IMR-90 (cell line): ENCODE data around the gene UBN2. TPM values are rescaled to one million over a fixed set of nuclear protein-coding genes. Genes with fewer than 3 reads are reported as not detected.

Source experiments
- ATAC-seq: fragments of 200-7000 bp; cut with Tn5 transposase; 2 replicates; pipeline ENCODE4 v1.9.1; 2020; ENCODE audit warnings: low read depth, mild to moderate bottlenecking, moderate library complexity
- BruUV-seq: library from RNA; stranded (reverse); fragments of 400-500 nt; replicated peaks from 2 replicates; lab custom pipeline; 2021; lab: Mats Ljungman, UMichigan
- CTCF ChIA-PET: fragments of 300-600 bp; formaldehyde crosslinking; extraction: SDS; loops from one replicate; lab custom pipeline; 2021; ENCODE audit warnings: antibody characterized with exemption; lab: Yijun Ruan, JAX
- POLR2A ChIA-PET: fragments of 300-600 bp; sonication (Branson Sonifier 250); formaldehyde crosslinking; loops from one replicate; lab custom pipeline; 2022; ENCODE audit warnings: antibody characterized with exemption; ENCODE audit not compliant: unreplicated experiment; lab: Charles Lee
- DNase-seq: peaks from one replicate; pipeline ENCODE4 v3.0.0; 2013
- H2AFZ ChIP-seq: replicated peaks from 2 replicates; pipeline ENCODE3; 2013; ENCODE audit warnings: low read length, mild to moderate bottlenecking; ENCODE audit not compliant: poor library complexity
- H2AK5ac ChIP-seq: 2 replicates; pipeline ENCODE4 v1.6.1; 2013; ENCODE audit warnings: low read depth, low read length, inconsistent platforms
- H2AK9ac ChIP-seq: replicated peaks from 2 replicates; pipeline ENCODE3; 2013; ENCODE audit warnings: mild to moderate bottlenecking, low read depth, low read length, moderate library complexity; ENCODE audit not compliant: poor library complexity
- H2BK120ac ChIP-seq: 2 replicates; pipeline ENCODE4 v1.6.1; 2013; ENCODE audit warnings: low read depth, low read length, inconsistent platforms
- H2BK15ac ChIP-seq: 3 replicates; pipeline ENCODE4 v1.6.1; 2013; ENCODE audit warnings: low read depth, low read length, inconsistent platforms
- H2BK20ac ChIP-seq: 2 replicates; pipeline ENCODE4 v1.6.1; 2013; ENCODE audit warnings: low read depth, mild to moderate bottlenecking, inconsistent platforms, low read length, moderate library complexity
- H2BK5ac ChIP-seq: 2 replicates; pipeline ENCODE4 v1.6.1; 2013; ENCODE audit warnings: mild to moderate bottlenecking, low read depth, low read length, inconsistent platforms; ENCODE audit not compliant: poor library complexity, severe bottlenecking
- H3K14ac ChIP-seq: replicated peaks from 2 replicates; pipeline ENCODE4 v1.6.1; 2013; ENCODE audit warnings: low read depth, low read length, inconsistent platforms
- H3K18ac ChIP-seq: 2 replicates; pipeline ENCODE4 v1.6.1; 2013; ENCODE audit warnings: low read depth, low read length, control low read depth
- H3K23ac ChIP-seq: 2 replicates; pipeline ENCODE4 v1.6.1; 2013; ENCODE audit warnings: low read depth, low read length, inconsistent platforms
- H3K27ac ChIP-seq: 2 replicates; pipeline ENCODE4 v1.5.1; 2013; ENCODE audit warnings: mild to moderate bottlenecking, control low read depth, low read length; ENCODE audit not compliant: insufficient read depth
- H3K27me3 ChIP-seq: 2 replicates; pipeline ENCODE4 v1.6.1; 2013; ENCODE audit warnings: low read length; ENCODE audit not compliant: control insufficient read depth, insufficient read depth
- H3K36me3 ChIP-seq: 2 replicates; pipeline ENCODE4 v1.6.1; 2013; ENCODE audit warnings: low read length, mixed read lengths; ENCODE audit not compliant: control insufficient read depth, insufficient read depth
- H3K4ac ChIP-seq: 2 replicates; pipeline ENCODE4 v1.6.1; 2013; ENCODE audit warnings: low read depth, low read length, inconsistent platforms
- H3K4me1 ChIP-seq: 2 replicates; pipeline ENCODE4 v1.6.1; 2013; ENCODE audit warnings: low read length, mixed read lengths; ENCODE audit not compliant: control insufficient read depth, insufficient read depth
- H3K4me2 ChIP-seq: 2 replicates; pipeline ENCODE4 v1.6.1; 2013; ENCODE audit warnings: low read depth, mild to moderate bottlenecking, control low read depth, low read length, moderate library complexity
- H3K4me3 ChIP-seq: 2 replicates; pipeline ENCODE4 v1.5.1; 2013; ENCODE audit warnings: low read depth, mild to moderate bottlenecking, control low read depth, low read length, moderate library complexity; ENCODE audit not compliant: insufficient read depth
- H3K56ac ChIP-seq: 2 replicates; pipeline ENCODE4 v1.6.1; 2013; ENCODE audit warnings: low read length, inconsistent platforms; ENCODE audit not compliant: insufficient read depth; ENCODE audit errors: extremely low read depth
- H3K79me1 ChIP-seq, 2 experiments: 2 replicates each; pipeline ENCODE4 v1.6.1; 2013; ENCODE audit warnings: low read length in 2 of 2, inconsistent platforms in 1 of 2, low read depth in 1 of 2
- H3K9ac ChIP-seq: 2 replicates; pipeline ENCODE4 v1.6.1; 2013; ENCODE audit warnings: low read depth, low read length, control low read depth
- H3K9me1 ChIP-seq: 2 replicates; pipeline ENCODE4 v1.6.1; 2013; ENCODE audit warnings: low read length, inconsistent platforms; ENCODE audit not compliant: insufficient read depth
- H3K9me3 ChIP-seq: 2 replicates; pipeline ENCODE4 v1.6.1; 2013; ENCODE audit warnings: low read length; ENCODE audit not compliant: control insufficient read depth, insufficient read depth
- H4K20me1 ChIP-seq: 2 replicates; pipeline ENCODE4 v1.6.1; 2013; ENCODE audit warnings: low read length, inconsistent platforms; ENCODE audit not compliant: insufficient read depth
- H4K5ac ChIP-seq: 2 replicates; pipeline ENCODE4 v1.6.1; 2013; ENCODE audit warnings: mild to moderate bottlenecking, low read depth, low read length, control low read depth
- H4K8ac ChIP-seq, 2 experiments: 2 replicates each; pipeline ENCODE4 v1.6.1; 2013; ENCODE audit warnings: low read depth in 2 of 2, low read length in 2 of 2, control low read depth in 1 of 2, inconsistent platforms in 1 of 2
- H4K91ac ChIP-seq: 2 replicates; pipeline ENCODE4 v1.6.1; 2013; ENCODE audit warnings: low read depth, low read length, inconsistent platforms; ENCODE audit not compliant: insufficient read depth
- FOS ChIP-seq: fragments of 150-350 bp; IDR thresholded peaks from 2 replicates; pipeline ENCODE4 v1.6.1; 2016; ENCODE audit warnings: low read depth, low read length
- NFE2L2 ChIP-seq: fragments of 150-350 bp; IDR thresholded peaks from 2 replicates; pipeline ENCODE4 v1.6.1; 2016; ENCODE audit warnings: low read depth, mild to moderate bottlenecking, low read length
- WGBS, 2 experiments: methylation state at CpG; one replicate each; pipeline versions ENCODE4 v1.1.5 to v1.1.7; 2013; ENCODE audit warnings: missing lambda C conversion rate in 2 of 2; ENCODE audit not compliant: insufficient read length in 1 of 2; ENCODE audit errors: extremely low coverage in 2 of 2; 5-methylcytosine and 5-hydroxymethylcytosine counted together
- dilution Hi-C: fragments of 300-500 bp; cut with HindIII; formaldehyde crosslinking; loops from one replicate; pipeline ENCODE4 v1.14.3; 2018; ENCODE audit warnings: low sequenced_read_pairs; ENCODE audit not compliant: unreplicated experiment
- in situ Hi-C: fragments of 300-500 bp; cut with MboI; formaldehyde crosslinking; loops from 3 replicates; pipeline ENCODE4 v1.14.3; 2019; ENCODE audit warnings: low sequenced_read_pairs, inconsistent platforms, mixed read lengths
- intact Hi-C: fragments of 100-400 bp; cut with micrococcal nuclease; formaldehyde crosslinking; loops from 2 replicates; pipeline ENCODE4 v1.10.0; 2022
- polyA plus RNA-seq, 3 experiments: library from polyadenylated mRNA; depleted of rRNA; stranded (reverse); fragments of >200 nt; gene quantifications; 2 replicates each; pipeline ENCODE4 v1.2.3, GENCODE V29; 2012; ENCODE audit warnings: low replicate concordance in 1 of 3
- total RNA-seq: library from RNA; depleted of rRNA; stranded (reverse); fragments of >200 nt; gene quantifications from 2 replicates; pipeline ENCODE4 v1.2.3, GENCODE V29; 2012
- TF ChIP-seq, protein P1 (sequence below): conservative IDR thresholded peaks from 2 replicates; pipeline ENCODE4 v1.5.1; 2012; ENCODE audit warnings: mild to moderate bottlenecking, low read depth, low read length, improper control_type of control experiment
- TF ChIP-seq, protein P2 (sequence below): fragments of 150-350 bp; IDR thresholded peaks from 2 replicates; pipeline ENCODE4 v1.6.1; 2017; ENCODE audit warnings: mild to moderate bottlenecking, antibody characterized with exemption, low read length, low read depth

UBN2 gene
- total and polyA plus RNA-seq, 2 of the 4 experiments (the other 2 are of a cell fraction), result 1.6 to 2.3 TPM

DNA sequence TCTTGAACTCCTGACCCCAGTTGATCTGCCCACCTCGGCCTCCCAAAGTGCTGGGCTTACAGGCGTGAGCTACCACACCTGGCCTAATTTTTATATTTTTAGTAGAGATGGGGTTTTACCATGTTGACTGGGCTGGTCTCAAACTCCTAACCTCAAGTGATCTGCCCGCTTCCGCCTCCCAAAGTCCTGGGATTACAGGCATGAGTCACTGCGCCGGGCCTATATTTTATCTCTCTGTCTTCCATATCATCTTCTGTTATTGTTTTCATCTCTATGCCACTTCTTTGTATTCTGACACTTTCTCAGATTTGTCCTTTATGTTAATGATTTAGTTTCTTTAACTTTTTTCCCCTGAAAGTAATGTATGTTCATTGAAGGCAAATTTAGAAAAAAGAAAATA, 55.1 kb downstream of the UBN2 start:
- no peak overlapping the region for H3K4me3 ChIP-seq
- H3K36me3 ChIP-seq, result peaks cover 21% of the 10 kb centered on the region
- H3K9me3 ChIP-seq, result no peaks in the 10 kb centered on the region
- TF ChIP-seq, protein P1, sequence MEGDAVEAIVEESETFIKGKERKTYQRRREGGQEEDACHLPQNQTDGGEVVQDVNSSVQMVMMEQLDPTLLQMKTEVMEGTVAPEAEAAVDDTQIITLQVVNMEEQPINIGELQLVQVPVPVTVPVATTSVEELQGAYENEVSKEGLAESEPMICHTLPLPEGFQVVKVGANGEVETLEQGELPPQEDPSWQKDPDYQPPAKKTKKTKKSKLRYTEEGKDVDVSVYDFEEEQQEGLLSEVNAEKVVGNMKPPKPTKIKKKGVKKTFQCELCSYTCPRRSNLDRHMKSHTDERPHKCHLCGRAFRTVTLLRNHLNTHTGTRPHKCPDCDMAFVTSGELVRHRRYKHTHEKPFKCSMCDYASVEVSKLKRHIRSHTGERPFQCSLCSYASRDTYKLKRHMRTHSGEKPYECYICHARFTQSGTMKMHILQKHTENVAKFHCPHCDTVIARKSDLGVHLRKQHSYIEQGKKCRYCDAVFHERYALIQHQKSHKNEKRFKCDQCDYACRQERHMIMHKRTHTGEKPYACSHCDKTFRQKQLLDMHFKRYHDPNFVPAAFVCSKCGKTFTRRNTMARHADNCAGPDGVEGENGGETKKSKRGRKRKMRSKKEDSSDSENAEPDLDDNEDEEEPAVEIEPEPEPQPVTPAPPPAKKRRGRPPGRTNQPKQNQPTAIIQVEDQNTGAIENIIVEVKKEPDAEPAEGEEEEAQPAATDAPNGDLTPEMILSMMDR, result no peak
- TF ChIP-seq NFE2L2 (no peak), FOS (no peak)
- TF ChIP-seq, protein P2, sequence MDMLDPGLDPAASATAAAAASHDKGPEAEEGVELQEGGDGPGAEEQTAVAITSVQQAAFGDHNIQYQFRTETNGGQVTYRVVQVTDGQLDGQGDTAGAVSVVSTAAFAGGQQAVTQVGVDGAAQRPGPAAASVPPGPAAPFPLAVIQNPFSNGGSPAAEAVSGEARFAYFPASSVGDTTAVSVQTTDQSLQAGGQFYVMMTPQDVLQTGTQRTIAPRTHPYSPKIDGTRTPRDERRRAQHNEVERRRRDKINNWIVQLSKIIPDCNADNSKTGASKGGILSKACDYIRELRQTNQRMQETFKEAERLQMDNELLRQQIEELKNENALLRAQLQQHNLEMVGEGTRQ, result no peak
- H3K79me1 ChIP-seq, result peaks cover 0 to 4% of the 10 kb centered on the region in 2 experiments; a peak in 2 of 4 replicates
- H4K8ac ChIP-seq, result no peak overlapping the region
- no peak overlapping the region for H3K27ac ChIP-seq
- no peak overlapping the region for H3K18ac ChIP-seq
- intact Hi-C loops, result no loop called here
- no peak overlapping the region for H3K23ac ChIP-seq
- no peak overlapping the region for H3K14ac ChIP-seq
- H2BK5ac ChIP-seq, result no peak overlapping the region
- H4K5ac ChIP-seq, result no peak overlapping the region
- H3K27me3 ChIP-seq, result no peaks in the 10 kb centered on the region
- in situ Hi-C loops, result no loop called here
- H3K4me1 ChIP-seq, result no peaks in the 10 kb centered on the region
- H2BK15ac ChIP-seq, result no peak overlapping the region
- dilution Hi-C loops, result no loop called here
- H3K56ac ChIP-seq, result no peak overlapping the region
- H3K4ac ChIP-seq, result no peak overlapping the region
- H3K9ac ChIP-seq, result no peak overlapping the region
- no peak overlapping the region for H2AK5ac ChIP-seq
- ATAC-seq (no peak), DNase-seq (no peak)
- H2BK120ac ChIP-seq, result no peak overlapping the region
- CTCF ChIA-PET, result no interaction called here
- H2AK9ac ChIP-seq, result no peak overlapping the region
- no TSS peak for BruUV-seq
- no peak overlapping the region for H4K91ac ChIP-seq
- no CpG with 5 or more reads among the region's 6 CpGs for WGBS, 2 experiments
- H4K20me1 ChIP-seq, result no peaks in the 10 kb centered on the region
- no peak overlapping the region for H3K4me2 ChIP-seq
- no peaks in the 10 kb centered on the region for H3K9me1 ChIP-seq
- POLR2A ChIA-PET, result no interaction called here
- H2AFZ ChIP-seq, result no peak overlapping the region
- H2BK20ac ChIP-seq, result no peak overlapping the region
